Hippocampal formation (tissue), 2 donors: ENCODE results near the gene BYSL.
"Not testable (repeated sequence)": the region's sequence is repeated elsewhere in the genome, so short reads cannot be mapped to it uniquely, and the experiment has no call there.

Source experiments
- DNase-seq, 2 donors: peaks; one replicate each; lab custom pipeline; 2025; lab: John Stamatoyannopoulos, UW

Gene BYSL

DNA sequence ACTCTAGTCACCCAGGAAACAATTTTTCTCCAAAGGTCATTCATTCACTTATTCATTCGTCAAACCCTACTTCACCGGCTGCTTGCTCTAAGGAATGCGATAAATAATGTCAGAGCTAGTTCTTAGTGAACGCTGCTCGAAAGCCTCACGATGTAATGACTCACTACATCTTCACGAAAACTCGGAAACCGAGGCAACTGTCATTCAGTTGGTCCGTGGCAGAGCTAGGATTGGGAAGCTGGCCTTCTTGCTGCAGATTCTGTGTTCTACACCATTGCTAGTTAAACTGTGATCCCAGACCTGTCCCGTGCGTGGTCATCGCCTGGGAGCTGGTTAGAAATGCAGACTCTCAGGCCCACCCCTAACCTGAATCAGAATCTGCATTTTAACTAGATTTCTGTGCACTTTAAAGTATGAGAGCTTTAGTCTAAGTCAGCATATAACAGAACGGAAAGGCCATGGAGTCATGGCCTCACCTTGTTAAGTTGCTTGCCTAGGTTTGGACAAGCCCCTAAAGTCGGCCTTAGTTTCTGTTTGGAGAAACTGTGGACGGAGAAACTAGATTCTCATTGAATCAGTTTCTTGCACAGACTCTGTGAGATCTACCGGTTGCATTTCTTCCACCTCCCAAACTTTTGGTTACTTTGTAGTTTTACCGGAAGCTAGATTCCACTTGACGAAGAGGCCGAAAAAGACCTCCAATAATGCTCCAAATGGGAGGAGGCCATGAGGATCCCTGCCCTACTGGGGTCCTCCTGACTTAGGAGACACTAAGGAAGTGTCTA lies 21.0 kb downstream of the BYSL start:
- DNase-seq = peak in 1 of 2 donors; percentile 87

DNA sequence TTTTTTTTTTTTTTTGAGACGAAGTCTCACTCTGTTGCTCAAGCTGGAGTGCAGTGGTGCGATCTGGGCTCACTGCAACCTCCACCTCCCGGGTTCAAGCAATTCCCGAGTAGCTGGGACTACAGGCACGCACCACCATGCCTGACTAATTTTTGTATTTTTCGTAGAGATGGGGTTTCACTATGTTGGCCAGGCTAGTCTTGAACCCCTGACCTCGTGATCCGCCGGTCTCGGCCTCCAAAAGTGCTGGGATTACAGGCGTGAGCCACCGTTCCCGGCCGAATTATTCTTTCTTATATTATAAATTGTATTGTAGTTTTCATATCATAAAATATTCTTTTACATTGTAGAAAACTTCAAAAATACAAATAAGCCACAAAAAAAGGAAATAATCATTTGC lies 21.6 kb downstream of the BYSL start:
- DNase-seq = not testable (repeated sequence)

DNA sequence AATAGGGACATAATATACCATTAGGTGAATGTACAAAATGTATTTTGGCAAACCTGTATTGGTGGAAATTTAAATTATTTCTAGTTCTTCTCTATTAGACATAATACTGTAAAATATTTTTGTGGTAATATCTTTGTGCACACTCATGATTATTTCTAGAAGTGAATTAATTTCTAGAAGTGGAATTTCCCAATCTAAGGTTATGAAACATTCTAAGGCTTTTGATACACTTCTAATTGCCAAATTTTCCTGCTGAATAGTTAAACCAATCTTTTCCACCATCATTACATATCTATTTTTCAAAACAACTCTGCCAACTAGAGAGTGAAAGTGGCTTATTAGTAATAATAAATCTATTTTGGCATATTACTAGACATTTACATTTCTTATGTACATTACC lies 22.2 kb downstream of the BYSL start:
- no peak for DNase-seq

DNA sequence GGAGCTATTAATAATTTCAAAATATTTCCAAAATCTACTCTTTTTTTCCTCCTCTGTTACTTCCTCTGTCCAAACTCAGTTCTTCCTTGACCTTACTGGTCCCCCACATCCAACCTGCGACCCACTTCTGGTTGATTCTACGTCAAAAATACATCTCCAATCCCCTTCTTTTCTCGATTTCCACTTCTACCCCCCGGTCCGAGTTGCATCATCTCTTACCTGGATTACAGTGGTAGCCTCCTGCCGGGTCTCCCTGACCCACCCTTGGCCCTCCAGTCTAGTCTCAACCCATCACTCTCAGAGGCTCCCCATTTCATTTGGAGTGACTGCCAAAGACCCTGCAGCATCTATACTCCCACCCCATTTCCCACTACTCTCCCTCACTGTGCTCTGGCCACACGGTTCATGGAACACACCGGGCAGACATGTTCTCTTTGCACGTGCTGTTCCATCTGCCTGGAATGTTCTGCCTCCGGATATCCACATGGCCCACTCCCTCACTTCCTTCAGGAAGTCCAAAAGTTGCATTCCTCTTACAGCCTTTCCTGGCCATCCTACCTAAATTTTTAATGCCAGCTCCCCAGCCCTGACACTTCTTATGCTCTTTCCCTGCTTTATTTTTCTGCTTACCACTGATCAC lies 26.4 kb downstream of the BYSL start:
- DNase-seq = no peak

DNA sequence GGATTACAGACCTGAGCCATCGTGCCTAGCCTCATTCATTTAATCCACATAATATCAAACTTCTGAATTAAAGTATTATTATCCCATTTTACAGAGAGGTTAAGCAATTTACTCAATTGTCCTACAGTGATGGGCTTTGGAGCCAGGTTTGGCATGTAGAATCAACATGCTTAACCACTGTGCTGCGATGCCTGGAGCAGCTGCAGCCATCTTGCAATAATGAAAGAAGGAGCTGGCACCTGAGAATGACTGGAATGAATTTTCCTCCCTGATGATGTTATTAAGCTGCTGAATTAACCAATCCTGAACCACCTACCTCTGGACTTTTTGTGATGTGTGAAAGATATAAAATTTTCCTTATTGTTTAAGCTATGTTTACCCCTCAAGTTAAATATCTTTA lies 33.4 kb downstream of the BYSL start:
- DNase-seq = no peak

DNA sequence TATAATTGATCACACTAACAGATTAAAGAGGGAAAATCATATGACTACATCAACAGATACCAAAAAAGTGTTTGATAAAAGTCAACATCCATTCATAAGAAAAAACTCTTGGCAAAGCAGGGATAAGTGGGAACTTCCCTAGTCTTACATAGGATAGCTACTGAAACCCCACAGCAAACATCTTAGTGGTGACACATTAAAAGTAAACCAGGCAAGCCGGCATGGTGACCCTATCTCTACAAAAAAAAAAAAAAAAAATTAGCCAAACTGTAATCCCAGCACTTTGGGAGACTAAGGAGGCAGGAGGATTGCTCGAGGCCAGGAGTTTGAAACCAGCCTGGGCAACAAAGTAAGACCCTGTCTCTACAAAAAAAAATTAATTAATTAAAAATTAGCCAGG lies 34.1 kb downstream of the BYSL start:
- DNase-seq = no peak

DNA sequence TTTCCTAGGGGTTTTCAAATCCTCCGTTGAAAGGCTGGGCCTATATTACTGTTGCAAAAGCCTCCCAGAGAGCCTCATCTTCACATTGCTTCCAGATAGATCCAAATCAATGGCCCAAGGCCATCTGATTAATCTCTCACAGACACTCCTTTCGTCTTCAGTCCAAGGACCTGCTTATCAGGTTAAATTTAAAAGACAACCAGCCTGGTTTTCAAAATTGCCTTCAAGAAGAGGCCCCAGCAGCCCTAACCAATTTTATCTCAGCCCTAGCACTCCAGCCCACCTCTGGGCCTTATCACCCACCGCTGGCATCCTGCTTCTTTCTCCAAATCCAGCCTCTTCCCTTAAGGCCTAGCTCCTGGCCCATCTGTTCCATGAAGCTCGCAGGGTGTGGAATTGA lies 35.8 kb downstream of the BYSL start:
- DNase-seq = no peak

DNA sequence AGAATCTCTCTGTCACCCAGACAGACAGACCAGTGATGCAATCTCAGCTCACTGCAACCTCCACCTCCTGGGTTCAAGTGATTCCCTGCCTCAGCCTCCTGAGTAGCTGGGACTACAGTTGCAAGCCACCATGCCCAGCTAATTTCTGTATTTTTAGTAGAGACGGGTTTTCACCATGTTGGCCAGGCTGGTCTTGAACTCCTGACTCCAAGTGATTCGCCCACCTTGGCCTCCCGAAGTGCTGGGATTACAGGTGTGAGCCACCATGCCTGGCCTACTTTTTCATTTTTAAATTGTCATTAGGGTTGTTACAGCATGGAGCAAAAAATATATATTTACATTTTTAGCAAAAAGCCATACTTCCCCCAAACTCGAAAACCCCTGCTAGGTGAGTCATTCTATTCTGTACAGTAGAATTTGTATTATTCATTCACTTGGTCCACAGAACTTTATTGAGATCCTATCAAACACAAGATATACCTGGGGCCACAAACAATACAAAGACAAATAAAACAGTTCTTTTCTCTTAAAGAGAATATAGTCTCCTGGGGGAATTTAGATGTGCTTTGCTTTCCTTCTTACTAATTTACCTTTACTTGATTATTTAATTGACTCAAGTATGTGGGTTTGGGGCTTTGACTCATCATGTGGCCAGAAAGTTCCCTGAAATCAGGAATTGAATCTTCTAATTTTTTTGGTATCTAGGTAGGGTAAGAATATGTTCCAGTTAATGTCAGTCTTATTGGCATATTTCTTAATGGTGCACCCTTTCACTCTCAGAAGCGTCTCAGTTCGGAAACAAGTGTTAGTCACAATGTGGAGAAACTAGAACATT lies 36.9 kb downstream of the BYSL start:
- no peak for DNase-seq

DNA sequence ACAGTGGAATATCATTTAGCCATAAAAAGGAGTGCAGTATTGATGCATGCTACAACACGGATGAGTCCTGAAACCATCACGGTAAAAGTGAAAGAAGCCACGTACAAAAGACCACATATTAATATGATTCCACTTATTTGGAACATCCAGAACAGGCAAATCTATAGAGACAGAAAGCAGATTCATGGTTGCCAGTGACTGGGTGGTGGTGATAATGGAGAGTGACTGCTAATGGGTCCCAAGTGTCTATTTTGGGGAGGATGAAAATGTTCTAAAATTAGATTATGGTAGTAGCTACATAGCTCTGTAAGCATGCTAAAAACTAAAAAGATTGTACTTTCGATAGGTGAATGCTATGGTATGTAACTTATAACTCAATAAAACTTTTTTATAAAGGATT lies 38.7 kb downstream of the BYSL start:
- no peak for DNase-seq

DNA sequence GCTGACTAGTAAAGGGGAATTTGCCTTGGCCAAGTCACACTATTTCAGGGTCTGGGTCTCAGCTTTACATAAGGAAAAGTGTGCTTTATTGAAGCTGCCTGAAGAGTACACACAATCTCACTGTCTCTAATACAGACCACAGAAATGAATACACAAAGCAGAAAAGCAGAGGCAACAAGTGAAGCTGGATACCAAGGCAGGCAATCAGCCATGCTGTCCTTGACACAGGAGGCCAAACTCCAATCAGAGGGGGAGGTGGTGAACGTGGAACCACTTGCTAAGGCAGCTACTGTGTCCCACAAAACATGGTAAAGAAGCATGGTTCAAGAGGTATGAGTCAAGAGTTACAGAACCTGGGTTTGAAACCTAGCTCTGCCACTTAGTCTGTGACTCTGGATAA lies 42.1 kb downstream of the BYSL start:
- no peak for DNase-seq

DNA sequence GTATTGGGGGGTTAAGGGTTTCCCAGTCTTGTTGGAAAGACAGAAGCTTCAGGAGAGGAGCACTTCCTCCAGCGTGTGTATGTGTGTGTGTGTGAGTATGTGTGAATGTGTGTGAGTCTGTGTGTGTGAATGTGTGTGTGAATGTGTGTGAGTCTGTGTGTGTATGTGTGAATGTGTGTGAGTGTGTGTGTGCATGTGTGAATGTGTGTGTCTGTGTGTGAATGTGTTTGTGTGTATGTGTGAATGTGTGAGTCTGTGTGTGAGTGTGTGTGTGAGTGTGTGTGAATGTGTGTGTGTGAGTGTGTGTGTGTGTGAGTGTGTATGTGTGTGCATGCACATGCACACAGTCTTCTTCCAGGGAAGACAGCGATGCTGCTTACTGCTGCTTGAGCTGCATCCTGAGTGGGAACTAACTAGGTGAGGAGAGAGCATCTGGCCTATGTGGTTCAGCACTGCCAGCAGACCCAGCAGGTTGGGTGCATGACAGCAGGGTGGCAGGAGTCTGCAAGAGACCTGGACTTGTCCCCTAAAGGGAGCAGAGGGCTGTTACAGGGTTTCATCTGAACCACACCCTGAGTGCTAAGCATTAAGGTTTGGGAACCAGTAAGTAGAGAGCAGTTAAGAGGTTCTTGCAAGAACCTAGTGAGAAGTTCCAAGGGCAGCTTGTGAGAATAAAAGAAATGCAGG lies 43.0 kb downstream of the BYSL start:
- DNase-seq = no peak

DNA sequence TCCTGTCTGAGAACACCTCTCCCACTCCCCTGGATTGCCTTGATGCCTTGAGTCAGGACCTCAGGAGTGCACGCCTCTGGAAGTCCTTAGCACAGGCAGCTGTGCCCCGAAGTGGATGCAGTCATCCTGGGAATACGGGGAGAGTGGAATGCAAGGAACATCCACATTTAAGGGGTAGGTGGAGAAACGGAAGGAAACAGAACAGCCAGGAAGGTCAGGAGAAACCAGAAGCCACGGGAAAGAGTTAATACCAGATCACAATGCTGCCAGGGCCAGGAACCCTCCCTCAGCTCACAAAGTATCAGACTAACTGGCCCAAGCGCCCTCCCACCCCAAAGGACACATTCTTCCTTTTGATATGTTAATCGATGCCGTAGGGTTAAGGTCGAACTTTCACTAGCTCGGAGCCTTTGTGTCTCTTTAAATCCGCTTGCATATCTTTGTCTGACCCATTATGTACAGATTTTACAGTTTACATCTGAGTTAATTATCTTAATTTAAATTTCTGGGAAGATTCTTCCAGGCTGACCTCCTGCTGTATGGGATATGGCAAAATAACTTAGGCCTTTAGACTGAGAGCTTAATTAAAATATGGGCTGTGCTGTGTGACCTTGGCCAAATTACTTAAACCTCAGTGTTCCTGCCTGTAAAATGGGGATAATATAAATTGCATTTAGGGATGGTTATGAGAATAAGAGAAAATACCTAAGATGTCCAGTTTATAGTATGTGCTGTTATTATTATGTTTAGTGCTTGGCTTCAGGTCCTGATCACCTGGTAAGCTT lies 44.3 kb downstream of the BYSL start:
- no peak for DNase-seq

DNA sequence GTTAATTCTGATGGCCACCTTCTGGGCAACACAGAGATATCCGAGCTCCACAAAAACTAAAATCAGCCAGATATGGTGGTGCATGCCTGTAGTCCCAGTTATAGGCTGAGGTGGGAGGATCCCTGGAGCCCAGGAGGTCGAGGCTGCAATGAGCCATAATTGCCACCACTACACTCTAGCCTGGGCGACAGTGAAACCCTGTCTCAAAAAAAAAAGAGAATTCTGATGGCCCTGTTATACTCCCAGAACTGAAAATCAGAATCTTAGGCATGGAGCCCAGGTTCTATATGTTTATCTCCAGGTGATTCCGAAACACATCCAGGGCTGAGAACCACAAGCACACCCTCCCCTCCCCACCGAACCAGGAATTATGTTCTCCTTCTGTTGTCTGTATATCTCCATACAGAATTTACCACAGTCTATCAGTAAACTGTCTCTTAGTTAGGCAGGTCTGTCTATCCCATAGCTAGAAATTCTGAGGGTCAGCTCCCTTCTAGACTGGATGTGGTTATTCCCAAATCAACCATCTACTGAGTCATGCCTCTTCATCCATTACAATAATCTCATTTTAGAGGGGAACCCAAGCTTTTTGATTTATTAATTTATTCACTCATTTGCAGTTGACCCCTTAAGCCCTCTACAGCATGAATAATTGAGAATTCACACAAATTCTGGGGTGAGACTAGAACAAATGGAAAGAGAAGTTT lies 45.1 kb downstream of the BYSL start:
- no peak for DNase-seq

DNA sequence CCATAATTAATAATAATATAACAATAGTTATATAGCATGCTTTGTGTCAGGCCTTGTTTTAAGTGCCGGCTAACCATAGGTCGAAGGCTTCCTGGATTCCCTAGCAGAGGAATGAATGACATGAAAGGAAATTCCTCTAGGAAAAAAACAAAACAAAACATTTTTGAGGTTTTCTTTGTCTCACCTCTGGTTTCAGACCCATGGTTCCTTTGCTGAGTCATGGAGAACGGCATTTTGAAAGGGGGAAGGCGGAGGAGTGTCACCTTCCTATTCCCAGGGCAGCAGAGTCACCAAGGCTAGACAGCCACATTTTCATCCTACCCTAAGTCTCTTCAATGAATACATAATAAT lies 45.6 kb downstream of the BYSL start:
- DNase-seq = no peak

DNA sequence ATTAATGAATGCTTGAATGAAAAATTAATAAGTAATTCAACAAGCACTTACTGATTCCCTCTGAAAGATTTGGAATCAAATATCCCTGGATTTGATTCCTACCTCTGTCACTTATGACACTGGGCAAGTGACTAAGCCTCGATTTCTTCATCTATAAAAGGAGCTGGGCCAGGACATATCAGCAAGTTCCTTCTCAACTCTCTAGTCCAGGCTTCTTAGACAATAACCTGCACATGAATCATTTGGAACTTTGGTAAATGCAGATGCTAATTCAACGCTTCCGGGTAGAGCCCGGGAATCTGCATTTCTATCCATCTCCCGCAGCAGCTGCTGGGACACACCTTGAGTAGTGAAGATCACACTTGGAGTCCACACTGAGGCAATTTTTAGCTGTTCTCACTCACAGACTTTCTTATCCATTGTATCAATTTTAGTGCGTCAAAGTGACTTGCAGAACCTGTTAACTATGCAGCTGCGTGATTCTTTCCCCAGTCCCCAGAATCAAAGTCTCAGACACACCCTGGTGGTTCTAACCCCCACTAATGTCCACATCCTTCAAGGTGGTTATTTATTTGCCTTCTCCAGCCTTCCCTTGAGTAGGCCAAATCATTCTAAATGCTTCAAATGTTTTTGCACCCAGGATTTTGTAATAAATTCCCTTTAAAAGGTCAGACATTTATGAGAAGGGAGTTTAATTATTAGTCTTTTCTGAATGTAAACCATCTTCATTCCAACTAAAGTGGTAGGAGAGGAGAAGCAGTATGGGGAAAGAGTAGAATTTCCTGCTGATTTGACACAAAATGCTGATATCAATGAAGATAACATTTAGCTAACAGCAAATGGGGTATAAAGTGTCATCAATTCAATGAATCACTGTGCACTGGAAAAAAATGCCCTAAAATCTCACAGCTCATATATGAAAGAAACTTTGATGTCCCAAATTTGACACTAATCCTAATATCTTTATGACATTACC lies 46.3 kb downstream of the BYSL start:
- DNase-seq = no peak

DNA sequence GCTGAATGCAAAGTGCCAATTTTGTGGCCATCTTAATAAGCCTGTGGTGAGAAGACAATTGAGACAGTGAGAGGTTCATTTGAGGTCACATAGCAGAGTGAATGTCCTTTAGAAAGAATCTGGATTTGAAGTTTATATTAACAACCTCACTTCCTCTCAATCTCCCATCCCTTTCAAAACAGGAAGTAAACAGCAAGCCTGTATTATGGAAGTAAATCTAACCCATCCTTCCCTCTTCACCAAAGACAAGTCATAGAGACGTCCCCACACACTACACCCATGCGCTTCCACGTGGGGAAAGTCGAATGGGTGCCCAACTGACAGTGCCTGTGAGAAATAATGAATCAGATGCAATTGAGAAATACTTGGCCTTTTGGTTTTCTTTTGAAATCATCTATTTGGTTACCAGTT lies 49.1 kb downstream of the BYSL start:
- DNase-seq = no peak

DNA sequence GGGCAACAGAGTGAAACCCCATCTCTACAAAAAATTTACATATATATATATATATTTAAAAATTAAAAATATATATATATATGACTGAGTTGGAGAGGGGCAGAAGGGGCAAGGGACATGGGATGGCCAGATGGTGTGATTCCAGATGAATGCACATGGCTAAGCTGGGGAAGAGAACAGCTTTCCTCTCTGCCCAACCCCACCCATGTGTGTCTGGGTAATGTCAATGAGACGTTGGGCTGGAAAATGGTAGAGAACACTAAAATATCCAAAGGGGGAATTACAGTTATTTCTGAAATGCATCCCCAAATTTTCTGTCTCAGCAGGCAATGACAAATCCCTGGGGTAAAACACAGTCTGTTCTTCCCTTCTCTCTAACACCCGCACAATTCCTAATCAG lies 51.5 kb downstream of the BYSL start:
- DNase-seq = no peak

DNA sequence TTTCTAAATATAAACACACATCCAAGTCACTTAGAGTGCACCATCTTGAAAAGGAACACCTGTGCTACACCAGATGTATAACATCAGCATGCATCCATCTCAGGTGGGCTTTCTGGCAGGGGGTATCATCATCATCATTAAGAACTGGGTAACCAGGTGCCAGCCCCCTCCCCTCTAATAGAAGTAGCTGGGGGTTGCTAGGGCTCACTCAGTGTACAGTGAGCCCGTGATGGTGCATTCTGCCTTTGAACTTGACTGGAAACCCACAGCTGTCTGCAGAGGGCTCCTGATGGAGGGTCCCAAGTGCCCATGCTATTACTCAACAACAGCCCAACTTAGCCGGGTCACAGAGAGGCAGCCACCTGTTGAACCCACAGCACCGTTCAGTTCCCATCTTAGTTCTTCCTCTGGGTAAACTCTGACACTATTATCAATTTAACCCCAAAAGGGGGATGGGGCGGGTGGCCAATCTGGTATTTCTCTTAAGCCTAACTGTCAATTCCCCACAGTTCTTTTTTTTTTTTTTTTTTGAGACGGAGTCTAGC lies 53.1 kb downstream of the BYSL start:
- DNase-seq = no peak

DNA sequence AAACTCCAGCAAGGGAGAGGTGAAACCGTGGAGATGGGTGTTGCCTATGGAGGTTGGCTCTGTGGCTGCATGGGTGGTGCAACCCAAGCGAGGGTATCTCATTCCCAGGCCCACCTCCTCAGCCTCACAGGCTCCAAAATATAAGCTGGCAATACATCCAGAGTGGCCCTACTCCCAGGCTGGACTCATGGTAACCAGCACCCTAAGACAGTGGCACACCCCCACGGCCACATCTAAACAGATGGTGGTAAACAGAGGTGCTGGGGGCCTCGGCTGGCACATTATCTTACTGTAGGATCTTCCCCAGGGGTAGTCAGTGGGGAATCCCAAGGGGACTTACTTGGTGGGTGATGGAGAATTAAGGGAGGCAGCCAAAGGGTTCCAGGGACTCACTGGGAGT lies 54.0 kb downstream of the BYSL start:
- no peak for DNase-seq
